ENCODE data around the gene IL22. TPM values are rescaled to one million over a fixed set of nuclear protein-coding genes. Genes with fewer than 3 reads are reported as not detected.

The IL22 gene
- total RNA-seq, 1 donor from 2014 or later = not detected

- Histone ChIP-seq H3K27me3 (ENCODE audit: low read depth) (no peaks in the 10 kb centered on the region), H3K27ac (replicated peaks) (no peak overlapping the region), H3K36me3 (peaks cover 7% of the 10 kb centered on the region), H3K9me3 (replicated peaks) (no peaks in the 10 kb centered on the region), H3K4me1 (peaks cover 15% of the 10 kb centered on the region), H3K4me3 (no peak overlapping the region)
- no peak for DNase-seq
- TF ChIP-seq CTCF (IDR thresholded peaks at IDR 0.05; ENCODE audit: borderline replicate concordance) = no peak
- intact Hi-C loops (cut with micrococcal nuclease) = no loop called here
Observed at GRCh38 chr12:68291396-68292036, 38.1 kb upstream of the IL22 start.

GRCh38 chr12:68290126-68290525 lies 36.7 kb upstream of the IL22 start:
- TF ChIP-seq CTCF (IDR thresholded peaks at IDR 0.05; ENCODE audit: borderline replicate concordance) = no peak
- peaks cover 15% of the 10 kb centered on the region for H3K4me1 ChIP-seq
- H3K4me3 ChIP-seq = no peak overlapping the region
- intact Hi-C loops (cut with micrococcal nuclease) = no loop called here
- H3K27me3 ChIP-seq (ENCODE audit: low read depth) = no peaks in the 10 kb centered on the region
- no peak for DNase-seq
- no peaks in the 10 kb centered on the region for H3K36me3 ChIP-seq
- H3K9me3 ChIP-seq (replicated peaks) = no peaks in the 10 kb centered on the region
- no peak overlapping the region for H3K27ac ChIP-seq (replicated peaks)

GRCh38 chr12:68287106-68287505 lies 33.7 kb upstream of the IL22 start:
- Histone ChIP-seq H3K27me3 (ENCODE audit: low read depth) (peaks cover 8% of the 10 kb centered on the region), H3K36me3 (no peaks in the 10 kb centered on the region), H3K9me3 (replicated peaks) (no peaks in the 10 kb centered on the region), H3K4me3 (no peak overlapping the region), H3K27ac (replicated peaks) (no peak overlapping the region), H3K4me1 (no peaks in the 10 kb centered on the region)
- no peak for TF ChIP-seq CTCF (IDR thresholded peaks at IDR 0.05; ENCODE audit: borderline replicate concordance)
- intact Hi-C loops (cut with micrococcal nuclease) = no loop called here
- DNase-seq = no peak

- no peak overlapping the region for H3K4me3 ChIP-seq
- no peaks in the 10 kb centered on the region for H3K36me3 ChIP-seq
- no peak overlapping the region for H3K27ac ChIP-seq (replicated peaks)
- intact Hi-C loops (cut with micrococcal nuclease) = no loop called here
- H3K4me1 ChIP-seq = no peaks in the 10 kb centered on the region
- no peak for DNase-seq
- H3K27me3 ChIP-seq (ENCODE audit: low read depth) = peaks cover 8% of the 10 kb centered on the region
- H3K9me3 ChIP-seq (replicated peaks) = no peaks in the 10 kb centered on the region
- TF ChIP-seq CTCF (IDR thresholded peaks at IDR 0.05; ENCODE audit: borderline replicate concordance) = no peak
Observed at GRCh38 chr12:68286396-68286795, 33.0 kb upstream of the IL22 start.

GRCh38 chr12:68285541-68285940 lies 32.1 kb upstream of the IL22 start:
- no peak for DNase-seq
- no peaks in the 10 kb centered on the region for H3K4me1 ChIP-seq
- no peaks in the 10 kb centered on the region for H3K9me3 ChIP-seq (replicated peaks)
- no peak overlapping the region for H3K4me3 ChIP-seq
- H3K36me3 ChIP-seq = no peaks in the 10 kb centered on the region
- H3K27me3 ChIP-seq (ENCODE audit: low read depth) = peaks cover 8% of the 10 kb centered on the region
- intact Hi-C loops (cut with micrococcal nuclease) = no loop called here
- no peak for TF ChIP-seq CTCF (IDR thresholded peaks at IDR 0.05; ENCODE audit: borderline replicate concordance)
- no peak overlapping the region for H3K27ac ChIP-seq (replicated peaks)

Measured in left ventricle myocardium inferior (tissue), 1 donor.